Astrocyte (in vitro differentiated cells and primary cell): ENCODE measurements around the gene MLN.

Source experiments
- EZH2 ChIP-seq: IDR thresholded peaks from 2 replicates; pipeline ENCODE4 v1.6.1; 2012; ENCODE audit warnings: mild to moderate bottlenecking, low read length, inconsistent platforms; ENCODE audit not compliant: insufficient read depth
- TF ChIP-seq, protein P1 (sequence below): IDR thresholded peaks from 2 replicates; pipeline ENCODE4 v1.5.1; 2011; ENCODE audit warnings: low read depth, mild to moderate bottlenecking, inconsistent platforms, low read length, moderate library complexity; ENCODE audit not compliant: insufficient read depth

DNA sequence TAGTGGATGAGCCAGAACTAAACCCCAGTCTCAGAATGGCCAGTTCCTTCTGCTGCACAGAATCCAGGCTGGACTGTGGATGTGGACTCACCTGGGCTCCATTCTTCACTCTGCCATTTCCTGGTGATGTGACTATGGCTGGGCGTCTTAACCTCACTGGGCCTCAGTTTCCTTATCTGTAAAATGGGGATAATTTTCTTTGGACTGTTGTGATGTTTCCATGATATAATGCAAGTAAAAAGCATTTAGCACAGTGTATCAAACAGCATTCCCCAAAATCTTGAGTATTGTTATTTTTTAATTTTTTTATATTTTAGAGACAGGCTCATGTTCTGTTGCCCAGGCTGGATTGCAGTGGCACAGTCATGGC lies 51.2 kb downstream of the MLN start:
- TF ChIP-seq, protein P1, sequence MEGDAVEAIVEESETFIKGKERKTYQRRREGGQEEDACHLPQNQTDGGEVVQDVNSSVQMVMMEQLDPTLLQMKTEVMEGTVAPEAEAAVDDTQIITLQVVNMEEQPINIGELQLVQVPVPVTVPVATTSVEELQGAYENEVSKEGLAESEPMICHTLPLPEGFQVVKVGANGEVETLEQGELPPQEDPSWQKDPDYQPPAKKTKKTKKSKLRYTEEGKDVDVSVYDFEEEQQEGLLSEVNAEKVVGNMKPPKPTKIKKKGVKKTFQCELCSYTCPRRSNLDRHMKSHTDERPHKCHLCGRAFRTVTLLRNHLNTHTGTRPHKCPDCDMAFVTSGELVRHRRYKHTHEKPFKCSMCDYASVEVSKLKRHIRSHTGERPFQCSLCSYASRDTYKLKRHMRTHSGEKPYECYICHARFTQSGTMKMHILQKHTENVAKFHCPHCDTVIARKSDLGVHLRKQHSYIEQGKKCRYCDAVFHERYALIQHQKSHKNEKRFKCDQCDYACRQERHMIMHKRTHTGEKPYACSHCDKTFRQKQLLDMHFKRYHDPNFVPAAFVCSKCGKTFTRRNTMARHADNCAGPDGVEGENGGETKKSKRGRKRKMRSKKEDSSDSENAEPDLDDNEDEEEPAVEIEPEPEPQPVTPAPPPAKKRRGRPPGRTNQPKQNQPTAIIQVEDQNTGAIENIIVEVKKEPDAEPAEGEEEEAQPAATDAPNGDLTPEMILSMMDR = no peak
- TF ChIP-seq EZH2 = no peak
